Activated naive CD8-positive, alpha-beta T cell treated with anti-CD3 and anti-CD28 coated beads, Interleukin-2, amount 50 U/mL, for 24 hours (primary cell): ENCODE data around the gene TBX15.

ENCODE experiments used
- ATAC-seq: fragments of 150-1000 bp; cut with Tn5 transposase; one replicate; pipeline ENCODE4 v1.10.0; 2021
- DNase-seq: peaks from one replicate; pipeline ENCODE4 v3.0.0; 2021
- H3K27ac Mint-ChIP-seq: one replicate; pipeline ENCODE4 v1.8.0; 2021; ENCODE audit warnings: mild to moderate bottlenecking, mixed read lengths
- H3K27me3 Mint-ChIP-seq: one replicate; pipeline ENCODE4 v1.8.0; 2021; ENCODE audit warnings: mixed read lengths
- H3K36me3 Mint-ChIP-seq: one replicate; pipeline ENCODE4 v1.8.0; 2021; ENCODE audit warnings: low read depth, mixed read lengths
- H3K4me1 Mint-ChIP-seq: one replicate; pipeline ENCODE4 v1.8.0; 2021; ENCODE audit warnings: mixed read lengths
- H3K4me3 Mint-ChIP-seq: one replicate; pipeline ENCODE4 v1.8.0; 2021; ENCODE audit warnings: mild to moderate bottlenecking, moderate library complexity, mixed read lengths
- H3K9me3 Mint-ChIP-seq: one replicate; pipeline ENCODE4 v1.8.0; 2021; ENCODE audit warnings: mixed read lengths

Gene TBX15

GRCh38 chr1:118899340-118899739 lies 88.8 kb downstream of the TBX15 start:
- no peaks in the 10 kb centered on the region for H3K4me1 Mint-ChIP-seq
- H3K4me3 Mint-ChIP-seq: no peak overlapping the region
- H3K27me3 Mint-ChIP-seq: no peaks in the 10 kb centered on the region
- ATAC-seq (no peak), DNase-seq (no peak)
- no peaks in the 10 kb centered on the region for H3K36me3 Mint-ChIP-seq
- H3K9me3 Mint-ChIP-seq: no peaks in the 10 kb centered on the region
- no peak overlapping the region for H3K27ac Mint-ChIP-seq

GRCh38 chr1:118898712-118899111 lies 89.4 kb downstream of the TBX15 start:
- Mint-ChIP-seq H3K9me3 (no peaks in the 10 kb centered on the region), H3K27ac (no peak overlapping the region), H3K4me1 (no peaks in the 10 kb centered on the region), H3K27me3 (no peaks in the 10 kb centered on the region), H3K36me3 (no peaks in the 10 kb centered on the region), H3K4me3 (no peak overlapping the region)
- ATAC-seq: no peak
- no peak for DNase-seq

- H3K27ac Mint-ChIP-seq: no peak overlapping the region
- peaks cover under 1% of the 10 kb centered on the region for H3K27me3 Mint-ChIP-seq
- no peaks in the 10 kb centered on the region for H3K36me3 Mint-ChIP-seq
- no peaks in the 10 kb centered on the region for H3K4me1 Mint-ChIP-seq
- DNase-seq: no peak
- no peaks in the 10 kb centered on the region for H3K9me3 Mint-ChIP-seq
- no peak overlapping the region for H3K4me3 Mint-ChIP-seq
- ATAC-seq: no peak
These were observed 91.7 kb downstream of the TBX15 start for GRCh38 chr1:118896416-118896815.

GRCh38 chr1:118894836-118895235 lies 93.3 kb downstream of the TBX15 start:
- Mint-ChIP-seq H3K27ac (no peak overlapping the region), H3K27me3 (peaks cover 2% of the 10 kb centered on the region), H3K4me1 (no peaks in the 10 kb centered on the region), H3K36me3 (no peaks in the 10 kb centered on the region), H3K9me3 (peaks cover 4% of the 10 kb centered on the region), H3K4me3 (no peak overlapping the region)
- ATAC-seq (no peak), DNase-seq (no peak)

GRCh38 chr1:118890851-118891384 lies 97.2 kb downstream of the TBX15 start:
- Mint-ChIP-seq H3K4me3 (no peak overlapping the region), H3K27me3 (peaks cover 2% of the 10 kb centered on the region), H3K36me3 (no peaks in the 10 kb centered on the region), H3K4me1 (no peaks in the 10 kb centered on the region), H3K9me3 (peaks cover 4% of the 10 kb centered on the region), H3K27ac (no peak overlapping the region)
- ATAC-seq (no peak), DNase-seq (no peak)

GRCh38 chr1:118884946-118885345 lies 103.2 kb downstream of the TBX15 start:
- ATAC-seq: no peak

GRCh38 chr1:118881751-118882150 lies 106.4 kb downstream of the TBX15 start:
- H3K36me3 Mint-ChIP-seq: no peaks in the 10 kb centered on the region
- ATAC-seq: no peak
- H3K4me3 Mint-ChIP-seq: no peak overlapping the region
- H3K4me1 Mint-ChIP-seq: no peaks in the 10 kb centered on the region
- DNase-seq: no peak
- no peak overlapping the region for H3K27ac Mint-ChIP-seq
- peaks cover 6% of the 10 kb centered on the region for H3K9me3 Mint-ChIP-seq
- peaks cover 3% of the 10 kb centered on the region for H3K27me3 Mint-ChIP-seq

More at GRCh38 chr1:118884946-118885345, 103.2 kb downstream of the TBX15 start:
- DNase-seq: no peak
- H3K4me3 Mint-ChIP-seq: no peak overlapping the region
- H3K4me1 Mint-ChIP-seq: no peaks in the 10 kb centered on the region
- H3K36me3 Mint-ChIP-seq: no peaks in the 10 kb centered on the region
- peaks cover 3% of the 10 kb centered on the region for H3K27me3 Mint-ChIP-seq
- H3K9me3 Mint-ChIP-seq: peaks cover 6% of the 10 kb centered on the region
- H3K27ac Mint-ChIP-seq: no peak overlapping the region

GRCh38 chr1:118878661-118879060 lies 109.5 kb downstream of the TBX15 start:
- Mint-ChIP-seq H3K36me3 (no peaks in the 10 kb centered on the region), H3K4me1 (no peaks in the 10 kb centered on the region), H3K9me3 (peaks cover 2% of the 10 kb centered on the region), H3K27me3 (no peaks in the 10 kb centered on the region), H3K4me3 (no peak overlapping the region), H3K27ac (no peak overlapping the region)
- ATAC-seq: no peak
- DNase-seq: no peak

GRCh38 chr1:118877668-118878396 lies 110.3 kb downstream of the TBX15 start:
- no peak for ATAC-seq
- H3K9me3 Mint-ChIP-seq: no peaks in the 10 kb centered on the region
- no peaks in the 10 kb centered on the region for H3K4me1 Mint-ChIP-seq
- H3K4me3 Mint-ChIP-seq: no peak overlapping the region
- H3K36me3 Mint-ChIP-seq: no peaks in the 10 kb centered on the region
- H3K27me3 Mint-ChIP-seq: no peaks in the 10 kb centered on the region
- no peak overlapping the region for H3K27ac Mint-ChIP-seq
- no peak for DNase-seq

GRCh38 chr1:118871582-118872171 lies 116.5 kb downstream of the TBX15 start:
- Mint-ChIP-seq H3K4me3 (no peak overlapping the region), H3K27me3 (no peaks in the 10 kb centered on the region), H3K9me3 (no peaks in the 10 kb centered on the region), H3K4me1 (no peaks in the 10 kb centered on the region), H3K36me3 (no peaks in the 10 kb centered on the region), H3K27ac (no peak overlapping the region)
- ATAC-seq: no peak
- no peak for DNase-seq

- DNase-seq: no peak
- Mint-ChIP-seq H3K4me1 (no peaks in the 10 kb centered on the region), H3K27ac (no peak overlapping the region), H3K36me3 (no peaks in the 10 kb centered on the region), H3K4me3 (no peak overlapping the region), H3K9me3 (peaks cover 4% of the 10 kb centered on the region), H3K27me3 (no peaks in the 10 kb centered on the region)
- ATAC-seq: no peak
These were observed 119.8 kb downstream of the TBX15 start for GRCh38 chr1:118868387-118868786.

- H3K27me3 Mint-ChIP-seq: no peaks in the 10 kb centered on the region
- H3K4me3 Mint-ChIP-seq: no peak overlapping the region
- no peaks in the 10 kb centered on the region for H3K4me1 Mint-ChIP-seq
- ATAC-seq: no peak
- H3K9me3 Mint-ChIP-seq: peaks cover 4% of the 10 kb centered on the region
- no peak for DNase-seq
- H3K27ac Mint-ChIP-seq: no peak overlapping the region
- H3K36me3 Mint-ChIP-seq: no peaks in the 10 kb centered on the region
These were observed 121.8 kb downstream of the TBX15 start for GRCh38 chr1:118866330-118866729.

- no peak overlapping the region for H3K27ac Mint-ChIP-seq
These were observed 124.5 kb downstream of the TBX15 start for GRCh38 chr1:118863688-118864087.

GRCh38 chr1:118862755-118863154 lies 125.4 kb downstream of the TBX15 start:
- DNase-seq: no peak
- ATAC-seq: no peak
- Mint-ChIP-seq H3K4me3 (no peak overlapping the region), H3K4me1 (no peaks in the 10 kb centered on the region), H3K9me3 (peaks cover 4% of the 10 kb centered on the region), H3K27ac (no peak overlapping the region), H3K36me3 (no peaks in the 10 kb centered on the region), H3K27me3 (no peaks in the 10 kb centered on the region)

More at GRCh38 chr1:118863688-118864087, 124.5 kb downstream of the TBX15 start:
- Mint-ChIP-seq H3K9me3 (peaks cover 4% of the 10 kb centered on the region), H3K4me3 (no peak overlapping the region), H3K4me1 (no peaks in the 10 kb centered on the region), H3K36me3 (no peaks in the 10 kb centered on the region), H3K27me3 (no peaks in the 10 kb centered on the region)
- no peak for DNase-seq
- no peak for ATAC-seq

GRCh38 chr1:118861216-118861615 lies 126.9 kb downstream of the TBX15 start:
- H3K9me3 Mint-ChIP-seq: peaks cover 4% of the 10 kb centered on the region
- H3K4me1 Mint-ChIP-seq: no peaks in the 10 kb centered on the region

More at GRCh38 chr1:118861216-118861615, 126.9 kb downstream of the TBX15 start:
- Mint-ChIP-seq H3K27me3 (no peaks in the 10 kb centered on the region), H3K4me3 (no peak overlapping the region), H3K27ac (no peak overlapping the region), H3K36me3 (no peaks in the 10 kb centered on the region)
- ATAC-seq (no peak), DNase-seq (no peak)
